D721Med (cell line): ENCODE results near the gene PLK2.

Experiments
- DNase-seq: peaks from one replicate; pipeline ENCODE4 v3.0.0; 2011; ENCODE audit warnings: low spot score; ENCODE audit not compliant: insufficient read length
- FAIRE-seq: peaks from 2 replicates; lab custom pipeline; 2011; peaks lifted over from hg19 to GRCh38; lab: Jason Lieb, UNC
- CTCF ChIP-seq: IDR thresholded peaks from 2 replicates; pipeline ENCODE4 v1.5.1; 2012; ENCODE audit warnings: mild to moderate bottlenecking, control low read depth; ENCODE audit not compliant: insufficient read depth; ENCODE audit errors: missing control alignments

The PLK2 gene

GRCh38 chr5:58437661-58438060 is 22.2 kb downstream of the PLK2 start:
- no peak for TF ChIP-seq CTCF
- FAIRE-seq (no peak), DNase-seq (no peak)

DNA sequence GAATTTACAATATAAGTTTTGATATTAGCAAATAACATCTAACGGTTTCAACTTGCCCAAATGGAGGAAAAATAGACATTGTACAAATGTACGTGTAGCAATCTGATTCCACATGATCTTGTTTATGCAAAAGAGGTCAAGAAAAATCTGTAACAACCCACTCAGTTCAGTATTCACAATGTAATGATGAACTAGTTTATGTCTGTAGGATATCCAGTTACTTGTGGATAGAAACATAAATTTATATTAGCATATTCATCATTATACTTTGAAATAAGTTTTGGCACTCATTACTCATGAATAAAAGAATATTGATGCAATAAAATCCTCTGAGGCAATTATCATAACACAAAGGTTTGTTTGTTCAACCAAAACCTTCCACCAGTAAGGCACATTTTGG is 28.1 kb downstream of the PLK2 start:
- FAIRE-seq (no peak), DNase-seq (no peak)
- TF ChIP-seq CTCF = no peak

DNA sequence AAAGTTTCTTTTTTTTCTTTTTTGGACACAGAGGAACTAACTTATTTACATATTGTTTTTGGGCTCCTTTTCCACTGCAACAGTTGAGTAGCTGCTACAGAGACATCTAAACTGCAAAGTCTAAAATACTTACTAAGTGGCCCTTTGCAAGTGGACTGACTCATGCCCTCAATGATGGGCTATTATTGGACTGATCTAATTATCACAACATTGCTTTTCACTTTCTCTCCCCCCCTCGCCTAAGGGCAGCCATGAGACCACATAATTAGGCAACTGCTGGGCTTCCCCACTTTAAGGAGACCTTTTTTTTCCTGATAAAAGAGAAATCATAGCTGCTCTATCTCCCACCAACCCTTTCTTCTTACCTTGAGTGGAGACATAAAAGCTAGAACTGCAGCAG is 47.0 kb downstream of the PLK2 start:
- no peak for FAIRE-seq
- TF ChIP-seq CTCF = no peak
- no peak for DNase-seq

DNA sequence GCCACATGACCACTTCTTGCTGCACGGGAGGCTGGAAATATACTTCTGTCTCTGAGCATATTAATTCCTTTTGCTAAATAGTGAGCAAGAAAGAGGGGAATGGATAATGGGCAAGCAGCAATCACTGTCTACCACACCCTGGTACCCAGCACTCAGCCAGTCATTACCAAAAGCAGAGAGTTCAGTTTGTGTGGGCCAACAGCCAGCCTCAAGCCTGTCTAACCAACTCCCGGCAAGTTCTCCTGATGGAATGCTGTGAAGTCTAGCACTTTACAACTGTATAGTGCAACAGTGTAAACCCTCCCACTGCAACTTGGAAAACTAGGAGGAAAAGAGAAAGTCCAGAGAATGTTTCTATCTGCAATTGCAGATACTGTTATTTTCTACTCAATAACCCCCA is 47.8 kb downstream of the PLK2 start:
- no peak for FAIRE-seq
- DNase-seq = no peak
- no peak for TF ChIP-seq CTCF

DNA sequence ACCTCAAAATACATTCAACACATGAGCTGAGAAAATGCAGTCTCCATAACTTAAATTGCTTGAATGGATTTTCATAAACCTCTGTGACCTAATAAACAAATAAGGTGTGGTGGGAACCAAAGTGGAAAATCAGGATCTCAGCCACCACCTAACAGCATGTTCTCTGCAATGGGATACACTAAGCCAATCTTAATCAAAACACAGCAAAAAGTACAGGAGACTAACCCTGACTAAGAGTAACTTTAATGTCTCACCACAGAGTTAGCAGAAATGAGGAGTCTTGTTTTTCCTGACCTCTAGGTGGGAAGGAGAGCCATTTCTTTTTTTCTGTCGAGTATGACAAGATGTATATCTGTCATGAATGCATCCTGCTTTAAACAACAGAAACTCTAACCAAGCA is 48.5 kb downstream of the PLK2 start:
- FAIRE-seq = no peak
- no peak for TF ChIP-seq CTCF
- DNase-seq = no peak

- DNase-seq = no peak
- TF ChIP-seq CTCF = no peak
- no peak for FAIRE-seq
Observed at GRCh38 chr5:58410441-58410840, 49.4 kb downstream of the PLK2 start.

DNA sequence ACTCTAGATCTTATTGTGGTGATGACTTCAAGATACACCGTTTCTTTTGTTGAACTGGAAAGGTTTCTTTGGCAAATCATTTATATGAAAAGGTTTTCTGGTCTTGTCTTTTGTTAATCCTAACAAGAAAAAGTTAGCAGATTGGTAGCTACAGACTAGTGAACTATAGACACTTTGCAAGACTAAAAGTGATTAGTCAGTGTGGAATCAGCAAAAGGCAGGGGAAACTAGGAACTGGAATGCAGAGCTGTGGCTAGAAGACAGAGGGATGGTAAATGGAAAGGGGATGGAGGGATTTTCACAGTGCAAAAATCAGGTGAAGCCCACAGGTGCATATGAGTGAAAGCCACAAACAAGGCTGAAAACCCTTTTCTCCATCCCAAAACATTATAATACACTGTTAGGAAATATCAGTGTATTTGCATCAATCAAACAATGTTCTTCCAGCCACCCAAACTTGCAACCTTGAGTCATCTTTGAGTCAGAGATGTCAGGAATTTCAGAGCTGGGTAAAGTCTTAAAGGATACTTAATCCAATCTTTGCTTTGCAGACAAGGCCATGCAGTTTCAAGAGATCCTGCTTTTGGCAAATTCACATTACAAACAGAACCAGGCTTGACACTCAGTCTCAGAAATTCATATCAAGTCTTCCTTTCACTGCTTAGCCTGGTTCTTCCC is 52.7 kb downstream of the PLK2 start:
- FAIRE-seq (no peak), DNase-seq (no peak)
- TF ChIP-seq CTCF = no peak
